GM21360 (cell line): Measurements from ENCODE around the gene RDH11.

Source experiments
- ATAC-seq: cut with Tn5 transposase; IDR thresholded peaks from one replicate; pipeline ENCODE4 v1.9.1; 2021; ENCODE audit warnings: mild to moderate bottlenecking, moderate library complexity; ENCODE audit not compliant: unreplicated experiment

RDH11 gene

DNA sequence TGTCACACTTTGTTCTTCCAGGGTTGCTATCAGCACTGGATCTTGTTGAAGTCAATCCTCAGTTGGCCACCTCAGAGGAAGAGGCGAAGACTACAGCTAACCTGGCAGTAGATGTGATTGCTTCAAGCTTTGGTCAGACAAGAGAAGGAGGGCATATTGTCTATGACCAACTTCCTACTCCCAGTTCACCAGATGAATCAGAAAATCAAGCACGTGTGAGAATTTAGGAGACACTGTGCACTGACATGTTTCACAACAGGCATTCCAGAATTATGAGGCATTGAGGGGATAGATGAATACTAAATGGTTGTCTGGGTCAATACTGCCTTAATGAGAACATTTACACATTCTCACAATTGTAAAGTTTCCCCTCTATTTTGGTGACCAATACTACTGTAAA lies 44.9 kb downstream of the RDH11 start:
- no peak for ATAC-seq

DNA sequence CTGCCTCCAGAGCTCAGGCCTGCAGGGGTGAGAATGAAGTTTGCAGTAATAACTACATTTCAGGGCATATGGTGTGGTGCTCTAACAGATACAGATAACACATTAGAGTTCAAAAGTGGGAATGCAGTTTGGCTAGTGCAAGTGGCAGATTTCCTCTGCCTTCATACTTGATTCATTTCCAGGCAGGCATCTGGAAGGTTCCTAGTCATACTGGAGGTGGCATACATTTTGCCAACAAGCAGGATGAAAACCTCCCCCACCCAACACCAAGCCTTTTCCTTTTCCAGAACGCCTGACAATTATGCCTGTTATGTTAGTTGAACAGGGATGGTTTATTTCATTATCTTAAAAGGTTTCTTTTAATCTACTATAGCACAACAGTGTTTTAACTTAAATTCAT lies 45.4 kb downstream of the RDH11 start:
- ATAC-seq: no peak

DNA sequence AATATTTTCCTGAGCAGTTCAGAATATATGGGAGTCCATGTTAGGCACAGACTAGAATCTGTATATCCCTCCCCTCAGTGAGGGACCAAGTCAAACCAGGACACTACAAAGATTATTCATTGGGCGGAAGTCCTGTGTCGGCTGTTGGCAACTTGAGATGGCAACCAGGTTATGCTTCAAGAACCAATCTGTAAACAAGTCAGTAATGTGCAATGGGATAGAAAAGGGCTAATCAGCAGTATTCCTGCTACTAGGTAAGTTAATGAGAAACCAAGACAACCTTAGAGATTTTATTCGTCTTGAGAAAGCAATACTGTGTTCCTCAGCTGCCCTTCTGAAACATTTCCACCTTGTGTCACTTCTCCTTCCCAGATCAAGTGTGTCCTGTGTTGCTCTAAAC lies 49.4 kb downstream of the RDH11 start:
- no peak for ATAC-seq

DNA sequence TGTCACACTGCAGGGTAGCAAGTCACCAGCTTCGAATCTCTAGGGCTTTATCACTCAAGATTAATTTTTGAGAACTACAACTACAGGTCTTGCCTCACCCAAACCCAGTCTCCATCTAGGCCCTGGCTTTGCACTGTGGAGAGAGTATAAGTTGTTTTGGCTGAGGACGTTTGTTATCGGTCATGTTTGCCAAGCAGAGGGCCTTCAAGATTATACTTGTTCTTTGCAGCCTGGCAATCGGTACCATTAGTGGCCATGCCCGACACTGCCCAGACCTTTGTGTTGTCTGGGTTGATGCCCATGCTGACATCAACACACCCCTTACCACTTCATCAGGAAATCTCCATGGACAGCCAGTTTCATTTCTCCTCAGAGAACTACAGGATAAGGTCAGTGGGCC lies 50.1 kb downstream of the RDH11 start:
- no peak for ATAC-seq

DNA sequence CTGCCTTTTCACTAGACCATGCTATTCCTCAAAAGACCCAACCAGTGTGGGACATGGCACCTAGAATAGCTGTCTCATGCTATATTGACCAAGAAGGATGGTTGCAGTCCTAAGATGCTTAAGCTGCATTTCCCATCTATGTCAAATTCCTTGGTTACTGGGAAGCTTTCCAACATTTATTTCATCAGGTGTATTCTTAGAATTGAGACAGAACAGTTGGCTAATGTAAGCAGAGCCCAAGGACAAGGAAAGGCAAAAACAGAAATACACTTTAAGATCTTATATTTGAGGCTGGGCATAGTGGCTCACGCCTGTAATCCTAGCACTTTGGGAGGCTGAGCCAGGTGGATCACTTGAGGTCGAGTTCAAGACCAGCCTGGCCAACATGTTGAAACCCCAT lies 51.1 kb downstream of the RDH11 start:
- no peak for ATAC-seq

DNA sequence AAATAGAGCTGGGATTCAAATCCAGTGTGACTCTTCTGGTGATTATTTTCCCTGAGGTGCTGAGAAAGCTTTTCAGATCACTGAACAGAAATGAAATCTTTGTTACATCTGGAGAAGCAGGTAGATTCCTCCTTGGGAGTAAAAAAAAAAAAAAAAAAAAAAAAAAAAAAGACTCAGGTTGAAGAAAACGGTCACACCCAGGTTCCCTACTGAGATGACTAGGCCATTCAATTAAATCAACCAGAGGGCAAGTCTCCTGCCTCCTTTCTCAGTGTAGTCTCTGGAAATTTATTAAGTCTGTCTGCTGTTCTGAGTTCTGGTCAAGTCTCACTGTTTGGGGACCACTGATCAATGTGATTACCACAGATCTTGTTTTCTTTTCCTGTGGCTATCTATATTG lies 51.9 kb downstream of the RDH11 start:
- ATAC-seq: no peak

DNA sequence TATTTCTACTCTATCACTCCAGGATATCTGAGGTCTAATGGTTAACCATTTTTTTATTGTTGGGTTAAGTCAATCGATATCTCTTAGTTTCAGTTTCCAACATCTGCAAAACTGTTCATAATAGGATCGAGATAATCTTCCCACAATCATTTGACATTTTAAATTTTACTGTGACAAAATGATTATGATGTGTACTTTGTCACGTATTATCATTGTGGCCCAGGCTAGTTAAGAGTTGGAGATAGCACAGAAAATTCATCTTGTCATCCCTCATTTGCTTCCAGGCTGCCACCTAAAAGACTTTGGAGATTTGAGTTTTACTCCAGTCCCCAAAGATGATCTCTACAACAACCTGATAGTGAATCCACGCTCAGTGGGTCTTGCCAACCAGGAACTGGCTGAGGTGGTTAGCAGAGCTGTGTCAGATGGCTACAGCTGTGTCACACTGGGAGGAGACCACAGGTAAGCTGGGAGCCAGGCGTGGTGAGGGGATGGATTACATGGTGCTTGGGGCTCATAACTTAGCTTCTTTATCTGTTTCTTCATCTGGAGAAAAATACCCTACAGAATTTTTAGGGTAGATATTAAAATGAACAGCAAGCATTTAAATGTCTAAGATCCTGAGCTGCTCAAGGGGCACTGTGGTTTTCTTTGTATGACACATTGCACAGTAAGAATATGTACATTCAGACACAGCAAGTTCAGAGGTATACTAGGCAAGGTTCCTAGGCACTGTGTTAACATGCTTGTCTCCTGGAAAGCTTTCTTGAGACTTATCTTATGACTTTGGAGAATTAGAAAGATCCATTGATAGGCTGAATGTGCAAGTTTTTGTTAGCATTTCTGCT lies 53.4 kb downstream of the RDH11 start:
- no peak for ATAC-seq

DNA sequence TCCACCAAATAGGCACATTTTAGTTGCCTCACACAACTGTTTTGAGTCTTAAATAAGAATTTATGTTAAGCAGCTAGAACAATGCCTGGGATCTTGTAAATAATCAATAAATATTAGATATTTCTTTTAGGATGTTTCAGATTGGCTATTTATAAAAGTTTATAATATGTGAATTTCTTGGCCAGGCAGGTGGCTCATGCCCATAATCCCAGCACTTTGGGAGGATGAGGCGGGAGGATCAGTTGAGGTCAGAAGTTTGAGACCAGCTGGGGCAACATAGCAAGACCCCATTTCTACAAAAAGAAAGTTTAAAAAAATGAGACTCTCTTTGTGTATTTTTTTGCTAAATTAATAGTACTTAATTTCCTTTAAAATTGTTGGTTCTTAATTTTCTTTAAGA lies 54.1 kb downstream of the RDH11 start:
- no peak for ATAC-seq

DNA sequence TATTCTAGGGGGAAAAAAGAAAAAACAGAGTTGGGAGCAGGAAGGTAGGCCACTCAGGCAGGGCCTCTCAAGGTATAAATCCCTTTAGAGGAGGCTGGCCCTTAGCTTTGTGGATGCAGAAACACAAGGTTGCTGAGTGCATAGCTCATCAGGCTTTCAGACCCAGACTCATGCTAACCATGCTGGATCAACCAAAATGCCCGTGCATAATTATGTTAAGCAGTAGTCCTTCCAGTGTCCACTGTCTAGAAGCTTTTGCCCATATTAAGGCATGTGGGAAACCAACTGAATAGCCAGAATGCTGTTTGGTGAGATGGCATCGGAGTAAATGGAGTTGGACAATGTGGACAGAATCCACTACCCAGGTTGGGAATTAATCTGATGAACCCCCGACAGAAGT lies 56.9 kb downstream of the RDH11 start:
- ATAC-seq: no peak

DNA sequence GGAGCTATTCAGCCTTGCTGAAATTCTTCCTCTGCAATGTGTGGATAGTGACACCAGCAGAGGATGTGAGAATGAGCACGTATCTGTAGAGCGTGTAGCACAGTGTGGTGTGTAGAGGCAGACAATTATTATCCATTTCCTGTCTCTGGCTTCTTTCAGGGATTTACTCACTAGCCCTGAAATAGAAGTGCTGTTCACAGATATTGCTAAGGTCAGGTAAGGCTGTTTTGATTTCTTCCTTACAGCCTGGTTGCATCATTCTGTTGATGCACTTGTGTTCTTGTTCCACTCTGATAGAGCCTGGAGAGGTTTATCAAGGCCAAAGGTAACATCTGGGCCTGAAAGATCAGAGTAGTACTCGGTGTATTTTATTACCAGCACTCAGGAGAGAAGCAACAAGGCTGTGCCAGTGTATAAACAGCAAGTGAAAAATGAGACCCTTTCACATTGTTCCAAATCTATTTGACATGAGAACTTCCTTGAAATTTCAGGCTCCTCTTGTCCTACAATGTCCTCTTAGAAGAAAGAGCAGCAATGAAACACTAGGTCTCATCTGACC lies 59.1 kb downstream of the RDH11 start:
- no peak for ATAC-seq

DNA sequence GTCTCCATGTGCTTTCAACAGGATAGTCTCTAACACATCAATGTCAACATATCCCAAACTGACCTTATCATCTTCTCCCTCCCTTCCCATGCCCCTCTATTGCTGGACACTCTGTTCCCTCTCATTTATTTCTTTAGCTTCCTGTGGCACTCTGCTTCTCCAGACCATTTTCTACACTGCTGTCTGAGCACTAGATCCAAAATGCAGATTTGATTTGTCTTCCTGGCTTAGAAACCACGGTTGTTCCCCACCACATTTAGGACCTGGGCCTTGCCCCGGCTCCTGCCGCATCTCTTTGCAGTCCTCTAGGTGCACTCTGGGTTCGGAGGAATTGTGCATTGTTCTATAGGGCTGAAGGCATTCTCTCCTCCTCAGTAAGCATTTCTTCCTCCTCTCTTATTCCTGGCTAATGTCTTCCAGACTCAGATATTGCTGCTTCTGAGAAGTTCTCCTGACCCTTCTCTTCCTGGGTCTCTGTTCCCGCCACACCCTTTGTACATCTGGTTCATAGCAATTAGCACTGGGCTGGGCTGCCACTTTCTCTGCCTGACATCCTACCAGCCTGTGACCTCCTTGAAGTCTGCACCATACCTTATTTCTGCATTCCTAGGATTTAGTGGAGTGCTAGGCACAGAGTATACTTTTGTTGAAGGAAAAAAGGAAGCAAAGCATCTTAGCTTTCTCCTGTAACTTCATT lies 62.0 kb downstream of the RDH11 start:
- no peak for ATAC-seq

DNA sequence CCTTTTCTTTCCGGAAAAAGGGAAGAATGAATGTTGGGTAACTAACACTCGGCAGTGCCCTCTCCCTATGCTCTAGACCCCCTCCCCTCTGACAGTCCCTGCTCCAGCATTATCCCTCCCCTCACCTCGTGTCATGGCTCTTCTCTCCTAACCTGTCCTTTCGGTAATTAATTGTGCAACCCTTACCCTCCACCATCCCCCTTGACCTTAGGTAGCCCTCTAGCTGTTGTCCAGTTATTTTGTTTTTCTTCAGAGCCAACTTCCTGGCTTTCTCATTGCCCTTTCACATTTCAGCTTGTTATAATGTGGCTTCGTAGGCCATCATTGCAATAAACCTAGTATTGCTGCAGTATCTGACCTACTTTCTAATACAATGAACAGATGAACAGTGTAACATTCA lies 64.6 kb downstream of the RDH11 start:
- ATAC-seq: no peak

DNA sequence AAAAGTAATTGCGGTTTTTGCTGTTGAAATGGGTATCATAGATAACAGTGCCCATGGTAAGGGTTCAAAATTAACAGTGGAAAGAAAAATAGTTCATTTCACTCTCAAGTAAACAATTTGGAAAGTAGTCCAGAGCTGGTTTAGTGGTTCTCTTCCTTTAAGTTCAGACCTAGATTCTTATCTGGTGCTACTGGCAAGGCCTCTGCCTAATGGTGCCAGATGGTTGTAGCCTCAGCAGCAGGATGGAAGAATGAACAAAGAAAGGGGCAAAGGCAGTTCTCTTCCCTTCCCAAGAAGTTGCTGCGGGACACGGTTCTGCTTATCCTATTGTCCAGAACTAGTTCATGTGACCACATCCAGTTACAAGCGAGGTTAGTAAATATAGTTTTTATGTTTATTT lies 65.4 kb downstream of the RDH11 start:
- no peak for ATAC-seq

DNA sequence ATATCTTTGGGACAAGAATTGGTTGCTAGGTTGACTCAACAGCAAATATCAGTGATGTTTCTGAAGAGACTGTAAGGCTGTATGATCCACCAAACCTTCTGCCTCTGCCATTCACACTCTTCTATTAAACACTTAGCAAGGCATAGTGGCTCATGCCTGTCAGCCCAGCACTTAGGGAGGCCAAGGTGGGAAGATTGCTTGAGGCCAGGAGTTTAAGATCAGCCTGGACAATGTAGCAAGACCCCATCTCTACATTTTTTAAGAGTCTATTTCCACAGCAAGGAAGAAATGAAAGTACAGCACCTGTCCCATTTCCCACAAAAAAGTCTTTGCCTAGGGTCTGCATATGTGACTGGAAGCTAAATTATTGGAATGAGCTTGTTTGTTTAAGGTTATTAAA lies 68.0 kb downstream of the RDH11 start:
- no peak for ATAC-seq
